Endometrial microvascular endothelial cells (primary cell): ENCODE measurements around the gene CDC42EP5. TPM values are rescaled to one million over a fixed set of nuclear protein-coding genes. Genes with fewer than 3 reads are reported as not detected.
"Not testable (repeated sequence)": the region's sequence is repeated elsewhere in the genome, so short reads cannot be mapped to it uniquely, and the experiment has no call there.

Source experiments
- in situ Hi-C: cut with HindIII; loops from 2 replicates; pipeline ENCODE4 v1.10.0; 2017; ENCODE audit warnings: low sequenced_read_pairs, low pct_unique_long_range_greater_than_20kb; ENCODE audit errors: inconsistent ontology term
- total RNA-seq: library from RNA; depleted of rRNA; stranded (reverse); fragments of >200 nt; gene quantifications from one replicate; pipeline ENCODE4 v1.2.3, GENCODE V29; 2015; ENCODE audit errors: inconsistent ontology term

Gene CDC42EP5
- total RNA-seq, 1 donor from 2014 or later: 19.9 TPM

DNA sequence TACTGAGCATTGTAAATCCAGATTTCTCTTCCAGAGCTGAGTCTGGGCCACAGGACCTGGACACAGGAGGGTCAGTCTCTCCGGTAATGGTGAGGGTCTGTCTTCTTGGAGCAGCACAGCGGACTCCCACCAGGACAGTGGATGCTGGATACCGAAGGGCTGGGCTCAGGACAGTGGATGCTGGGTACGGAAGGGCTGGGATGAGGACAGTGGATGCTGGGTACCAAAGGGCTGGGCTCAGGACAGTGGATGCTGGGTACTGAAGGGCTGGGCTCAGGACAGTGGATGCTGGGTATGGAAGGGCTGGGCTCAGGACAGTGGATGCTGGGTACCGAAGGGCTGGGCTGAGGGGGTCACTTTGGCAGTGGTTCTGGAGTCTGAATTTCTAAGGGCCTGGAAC is 20.0 kb upstream of the CDC42EP5 start:
- in situ Hi-C loops: not testable (repeated sequence)

- in situ Hi-C loops: no loop called here
These were observed 19.5 kb upstream of the CDC42EP5 start for GRCh38 chr19:54492568-54492967.

- in situ Hi-C loops: no loop called here
These were observed 16.7 kb upstream of the CDC42EP5 start for GRCh38 chr19:54489766-54490165.

GRCh38 chr19:54489341-54489740 is 16.2 kb upstream of the CDC42EP5 start:
- in situ Hi-C loops: no loop called here

GRCh38 chr19:54485851-54486250 is 12.8 kb upstream of the CDC42EP5 start:
- in situ Hi-C loops: no loop called here

GRCh38 chr19:54484451-54484850 is 11.4 kb upstream of the CDC42EP5 start:
- in situ Hi-C loops: no loop called here

DNA sequence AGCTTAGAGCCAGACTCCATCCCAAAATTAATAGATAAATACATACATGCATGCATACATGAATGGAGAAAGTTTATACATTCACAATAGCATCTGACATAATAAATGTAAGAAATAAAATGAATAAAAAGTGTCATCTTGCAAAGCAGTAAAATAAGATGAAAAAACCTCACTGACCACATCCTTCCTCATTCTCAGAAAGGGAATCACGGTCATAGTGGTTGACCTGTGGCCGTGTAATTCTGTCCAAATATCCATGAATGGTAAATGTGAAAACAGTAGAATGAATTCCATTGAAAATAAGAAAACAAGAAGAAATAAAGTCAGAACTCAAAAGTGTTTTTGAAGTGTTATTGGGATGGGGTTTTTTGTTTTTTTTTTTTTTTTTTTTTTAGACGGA is 9.8 kb upstream of the CDC42EP5 start:
- in situ Hi-C loops: no loop called here

GRCh38 chr19:54481326-54481930 is 8.3 kb upstream of the CDC42EP5 start:
- in situ Hi-C loops: no loop called here

GRCh38 chr19:54480051-54480450 is 7.0 kb upstream of the CDC42EP5 start:
- in situ Hi-C loops: no loop called here

DNA sequence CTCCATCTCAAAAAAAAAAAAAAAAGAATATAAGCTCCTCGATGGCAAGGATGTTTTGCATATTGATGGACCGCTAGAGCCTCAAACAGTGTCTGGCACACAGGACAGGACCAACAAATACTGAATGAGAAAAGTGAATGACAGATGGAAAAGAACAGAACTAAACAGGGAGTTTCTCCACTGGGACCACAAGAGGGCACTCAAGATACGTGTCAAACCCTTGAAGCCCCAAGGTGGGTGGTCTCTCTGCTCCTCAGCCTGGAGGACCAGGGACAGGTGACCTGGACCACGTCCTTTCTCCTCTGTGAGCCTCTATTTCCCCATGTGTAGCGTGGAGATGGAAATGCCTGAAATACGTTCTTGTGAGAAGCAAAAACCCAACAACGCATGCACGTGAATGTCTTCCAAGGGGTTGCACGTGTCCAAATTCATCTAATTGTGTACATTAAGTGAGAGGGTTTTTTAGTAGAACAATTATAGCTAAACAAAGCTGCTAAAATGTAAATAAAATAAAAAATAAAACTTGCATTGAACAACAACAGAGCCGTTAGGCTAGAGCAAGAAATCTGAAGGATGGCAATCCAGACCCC is 5.7 kb upstream of the CDC42EP5 start:
- in situ Hi-C loops: no loop called here

GRCh38 chr19:54477650-54478049 is 4.6 kb upstream of the CDC42EP5 start:
- in situ Hi-C loops: no loop called here

DNA sequence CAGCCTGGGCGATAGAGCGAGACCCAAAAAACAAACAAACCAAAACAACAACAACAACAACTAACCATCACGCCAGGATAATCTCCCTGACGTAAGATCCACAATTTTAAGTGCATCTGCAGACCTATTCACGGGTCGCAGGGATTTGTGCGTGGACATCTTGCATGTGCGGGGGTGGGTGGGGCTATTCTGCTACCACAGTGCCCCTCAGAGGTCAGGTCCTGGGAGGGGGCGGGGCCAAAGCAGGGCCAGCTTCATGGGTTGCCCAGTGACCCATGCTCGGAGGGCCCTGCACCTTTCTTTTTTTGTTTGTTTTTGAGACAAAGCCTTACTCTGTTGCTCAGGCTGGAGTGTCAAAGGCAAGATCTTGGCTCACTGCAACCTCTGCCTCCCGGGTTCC is 2.6 kb upstream of the CDC42EP5 start:
- in situ Hi-C loops: no loop called here

DNA sequence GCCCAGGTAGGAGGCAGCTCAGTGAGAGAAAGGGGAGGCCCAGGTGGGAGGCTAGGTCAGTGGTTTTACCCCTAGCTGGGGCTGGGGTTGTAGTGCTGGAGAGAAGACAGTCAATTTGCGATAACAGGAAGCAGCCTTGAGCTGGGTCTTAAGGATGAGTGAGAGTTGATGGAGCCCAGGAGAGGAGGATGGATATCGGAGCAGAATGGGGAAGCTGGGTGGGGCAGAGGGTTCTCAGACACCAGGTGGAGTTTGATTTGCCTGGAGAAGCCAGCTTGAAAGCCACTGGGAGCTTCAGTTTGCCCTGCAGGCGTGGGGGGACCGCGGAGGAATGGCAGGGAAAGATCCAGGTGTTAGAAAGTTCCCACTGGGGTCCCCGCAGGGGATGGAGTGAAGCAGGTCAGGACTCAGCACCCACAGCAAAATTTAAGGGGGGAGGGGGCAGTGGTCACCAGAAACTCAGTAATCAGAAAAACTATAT is 836 bp upstream of the CDC42EP5 start:
- in situ Hi-C loops: no loop called here

DNA sequence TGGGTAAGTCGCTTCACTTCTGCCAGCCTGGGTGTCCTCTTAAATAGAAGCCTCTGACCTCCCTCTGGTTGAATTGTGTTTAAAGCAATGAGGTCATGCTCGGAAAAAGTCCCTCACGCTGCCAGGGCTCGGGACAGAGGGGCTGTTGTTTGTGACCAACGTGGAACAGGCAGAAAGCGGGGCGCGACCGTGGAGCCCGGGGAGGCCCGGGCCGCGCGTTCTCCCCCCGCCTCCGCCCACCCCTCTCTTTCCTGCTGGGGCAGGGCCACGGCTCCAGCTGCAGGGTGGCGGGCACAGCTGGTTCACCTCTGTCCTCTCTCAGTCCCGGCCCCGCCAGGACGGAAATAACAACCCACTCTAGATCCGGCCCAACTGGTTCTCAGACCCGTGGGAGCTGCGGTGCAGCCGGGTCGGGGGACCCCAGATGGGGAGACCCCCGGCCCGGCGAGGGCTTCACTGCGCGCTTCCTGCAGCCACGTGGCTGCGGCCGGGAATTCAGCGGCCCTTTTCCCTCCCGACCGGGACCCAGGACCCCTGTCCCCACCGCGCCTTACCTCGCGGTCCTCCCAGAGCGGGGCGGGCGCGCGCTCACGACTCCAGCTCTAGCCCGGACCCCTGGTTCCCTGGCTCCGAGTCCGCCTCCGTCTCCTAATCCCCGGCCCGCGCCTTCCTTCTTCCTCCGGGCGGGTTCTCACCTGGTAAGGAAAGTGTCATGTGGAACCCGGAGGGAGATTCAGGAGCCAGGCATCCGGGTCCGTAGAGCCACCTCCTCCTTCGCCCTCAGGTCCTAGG is 1.9 kb downstream of the CDC42EP5 start:
- in situ Hi-C loops: no loop called here

DNA sequence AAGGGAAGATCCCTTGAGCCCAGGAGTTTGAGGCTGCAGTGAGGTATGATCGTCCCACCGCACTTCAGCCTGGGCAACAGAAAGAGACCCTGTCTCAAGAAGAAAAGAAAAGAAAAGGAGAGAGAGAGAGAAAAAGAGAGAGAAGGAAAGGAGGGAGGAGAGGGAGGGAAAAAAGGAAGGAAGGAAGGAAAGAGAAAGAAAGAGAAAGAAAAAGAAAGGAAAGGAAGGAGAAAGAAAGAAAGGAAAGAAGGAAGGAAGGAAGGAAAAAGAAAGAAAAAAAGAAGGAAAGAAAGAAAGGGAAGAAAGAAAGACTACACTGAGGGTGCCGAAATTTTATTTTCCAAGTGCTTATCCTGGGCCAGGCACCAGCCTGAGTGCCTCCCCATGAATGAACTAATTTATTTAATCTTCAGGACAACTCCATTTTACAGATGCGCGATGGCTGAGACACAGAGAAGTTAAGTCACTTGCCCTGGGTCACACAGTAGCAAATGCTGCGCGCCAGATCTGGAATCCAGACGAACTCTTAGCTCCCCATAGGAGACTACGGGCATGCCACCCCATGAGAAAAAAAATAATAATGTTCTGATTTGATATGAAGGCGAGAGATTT is 2.7 kb downstream of the CDC42EP5 start:
- in situ Hi-C loops: no loop called here

DNA sequence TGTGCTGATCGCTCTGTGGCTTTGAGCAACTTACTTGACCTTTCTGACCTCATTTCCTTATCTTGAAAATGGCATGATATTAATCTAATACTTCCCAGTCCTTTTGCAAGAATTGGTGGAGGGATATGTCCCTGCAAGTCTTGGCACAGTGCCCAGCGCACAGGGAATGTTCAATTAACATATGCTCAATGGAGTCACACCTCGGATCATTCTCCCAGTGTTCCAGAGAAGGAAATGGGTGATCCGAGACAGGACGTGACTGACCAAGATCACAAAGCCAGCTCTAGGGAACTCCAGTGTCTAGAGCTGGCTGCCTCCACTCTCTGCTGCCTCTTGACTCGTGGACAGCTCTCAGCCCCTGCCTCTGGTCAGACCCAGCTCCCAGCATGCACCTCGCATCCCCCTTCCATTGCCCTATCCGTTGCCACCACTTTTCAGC is 3.6 kb downstream of the CDC42EP5 start:
- in situ Hi-C loops: no loop called here

GRCh38 chr19:54466110-54466480 is 7.0 kb downstream of the CDC42EP5 start:
- in situ Hi-C loops: not testable (repeated sequence)

GRCh38 chr19:54465426-54466109 is 7.5 kb downstream of the CDC42EP5 start:
- in situ Hi-C loops: no loop called here
